ENCODE data around the gene OR8G5.
A peak's percentile ranks its signal among the peaks of the same experiment; 100 is the strongest.
"Not testable (repeated sequence)": the region's sequence is repeated elsewhere in the genome, so short reads cannot be mapped to it uniquely, and the experiment has no call there.

OR8G5 gene

GRCh38 chr11:124256076-124256475 lies at the start of gene OR8G5:
TSS of gene OR8G5 (plus strand) at chr11:124256376. CDS start at chr11:124264932, 8,556 bp downstream.
- no peak for DNase-seq

GRCh38 chr11:124207102-124207792 lies 48.9 kb upstream of the OR8G5 start:
- DNase-seq: no peak

GRCh38 chr11:124209824-124210357 lies 46.3 kb upstream of the OR8G5 start:
- no peak for DNase-seq

GRCh38 chr11:124210421-124210820 lies 45.8 kb upstream of the OR8G5 start:
- no peak for DNase-seq

GRCh38 chr11:124211321-124211720 lies 44.9 kb upstream of the OR8G5 start:
- DNase-seq: no peak

GRCh38 chr11:124214027-124214426 lies 42.1 kb upstream of the OR8G5 start:
- no peak for DNase-seq

GRCh38 chr11:124219126-124219525 lies 37.0 kb upstream of the OR8G5 start:
- no peak for DNase-seq

- no peak for DNase-seq
Measured at GRCh38 chr11:124222407-124222806, 33.8 kb upstream of the OR8G5 start.

GRCh38 chr11:124224618-124225423 lies 31.4 kb upstream of the OR8G5 start:
- not testable (repeated sequence) for DNase-seq

GRCh38 chr11:124225471-124225870 lies 30.7 kb upstream of the OR8G5 start:
- no peak for DNase-seq

- peak; percentile 35 for DNase-seq
Measured at GRCh38 chr11:124233376-124233775, 22.8 kb upstream of the OR8G5 start.

GRCh38 chr11:124238512-124238911 lies 17.7 kb upstream of the OR8G5 start:
- DNase-seq: no peak

GRCh38 chr11:124240621-124241397 lies 15.4 kb upstream of the OR8G5 start, which contains the start of gene OR8G1:
TSS of gene OR8G1 (plus strand) at chr11:124241095. CDS start at chr11:124249676, 8,581 bp downstream.
- DNase-seq: no peak

- DNase-seq: not testable (repeated sequence)
Measured at GRCh38 chr11:124249869-124250268, 6.3 kb upstream of the OR8G5 start.

- not testable (repeated sequence) for DNase-seq
Measured at GRCh38 chr11:124265041-124265440, 8.9 kb downstream of the OR8G5 start.

- not testable (repeated sequence) for DNase-seq
Measured at GRCh38 chr11:124270886-124271285, 14.7 kb downstream of the OR8G5 start.

- no peak for DNase-seq
Measured at GRCh38 chr11:124274000-124274399, 17.8 kb downstream of the OR8G5 start.

- no peak for DNase-seq
Measured at GRCh38 chr11:124276081-124276480, 19.9 kb downstream of the OR8G5 start.

- DNase-seq: no peak
Measured at GRCh38 chr11:124277207-124277606, 21.0 kb downstream of the OR8G5 start.

- no peak for DNase-seq
Measured at GRCh38 chr11:124277804-124278203, 21.6 kb downstream of the OR8G5 start.

GRCh38 chr11:124278261-124278660 lies 22.1 kb downstream of the OR8G5 start:
- DNase-seq: no peak

- DNase-seq: no peak
Measured at GRCh38 chr11:124285610-124286344, 29.6 kb downstream of the OR8G5 start.
